ENCODE measurements around the gene WFDC9. TPM values are rescaled to one million over a fixed set of nuclear protein-coding genes. Genes with fewer than 3 reads are reported as not detected.
"Not testable (repeated sequence)": the region's sequence is repeated elsewhere in the genome, so short reads cannot be mapped to it uniquely, and the experiment has no call there.

The WFDC9 gene
- total RNA-seq = not detected

- no peak within 1 kb of the TSS for H3K4me3 Mint-ChIP-seq
- DNase-seq (no peak), ATAC-seq (no peak)
- H3K4me1 Mint-ChIP-seq (ENCODE audit: low read depth) = peaks cover 3% of the 10 kb centered on the region
- intact Hi-C loops (cut with micrococcal nuclease) = no loop called here
- CTCF ChIA-PET = interaction anchor here (7.7 kb wide), 1 partner anchor 139 kb away, joined by 66 read pairs; no protein-coding TSS in a partner anchor
- no peak within 1 kb of the TSS for H3K27ac Mint-ChIP-seq
- POLR2A ChIA-PET = no interaction called here
- no peaks in the 10 kb centered on the region for H3K9me3 Mint-ChIP-seq
- peaks cover 24% of the 10 kb centered on the region for H3K27me3 Mint-ChIP-seq
- TF ChIP-seq CTCF (IDR thresholded peaks at IDR 0.05) = no peak
- H3K36me3 Mint-ChIP-seq (ENCODE audit: low read depth) = no peaks in the 10 kb centered on the region
Observed at GRCh38 chr20:45631184-45631583, at the start of gene WFDC9. Gene WFDC9, minus strand, starts transcription at chr20:45631284. Its CDS starts 21,103 bp downstream, at chr20:45610181.

- intact Hi-C loops (cut with micrococcal nuclease) = no loop called here
- DNase-seq (no peak), ATAC-seq (no peak)
- peaks cover 3% of the 10 kb centered on the region for H3K36me3 Mint-ChIP-seq (ENCODE audit: low read depth)
- ChIA-PET POLR2A (no interaction called here), CTCF (no interaction called here)
- H3K4me3 Mint-ChIP-seq = no peak overlapping the region
- no peaks in the 10 kb centered on the region for H3K4me1 Mint-ChIP-seq (ENCODE audit: low read depth)
- no peak for TF ChIP-seq CTCF (IDR thresholded peaks at IDR 0.05)
- no peak overlapping the region for H3K27ac Mint-ChIP-seq
- peaks cover 31% of the 10 kb centered on the region for H3K9me3 Mint-ChIP-seq
- peaks cover 16% of the 10 kb centered on the region for H3K27me3 Mint-ChIP-seq
Observed at GRCh38 chr20:45679650-45680049, 48.6 kb upstream of the WFDC9 start.

- ChIA-PET POLR2A (no interaction called here), CTCF (interaction anchor here (1.5 kb wide), 1 partner anchor 98 kb away, joined by 5 read pairs; no protein-coding TSS in a partner anchor)
- H3K4me3 Mint-ChIP-seq = no peak overlapping the region
- peaks cover 12% of the 10 kb centered on the region for H3K9me3 Mint-ChIP-seq
- intact Hi-C loops (cut with micrococcal nuclease) = no loop called here
- H3K36me3 Mint-ChIP-seq (ENCODE audit: low read depth) = no peaks in the 10 kb centered on the region
- no peak overlapping the region for H3K27ac Mint-ChIP-seq
- DNase-seq (no peak), ATAC-seq (no peak)
- peaks cover 30% of the 10 kb centered on the region for H3K27me3 Mint-ChIP-seq
- no peak for TF ChIP-seq CTCF (IDR thresholded peaks at IDR 0.05)
- no peaks in the 10 kb centered on the region for H3K4me1 Mint-ChIP-seq (ENCODE audit: low read depth)
Observed at GRCh38 chr20:45672765-45673164, 41.7 kb upstream of the WFDC9 start.

- no peak for TF ChIP-seq CTCF (IDR thresholded peaks at IDR 0.05)
- Mint-ChIP-seq H3K9me3 (no peaks in the 10 kb centered on the region), H3K27ac (no peak within 1 kb of the TSS), H3K36me3 (ENCODE audit: low read depth) (no peaks in the 10 kb centered on the region), H3K4me1 (ENCODE audit: low read depth) (no peaks in the 10 kb centered on the region), H3K4me3 (no peak within 1 kb of the TSS), H3K27me3 (peaks cover 20% of the 10 kb centered on the region)
- intact Hi-C loops (cut with micrococcal nuclease) = no loop called here
- DNase-seq = no peak
- POLR2A ChIA-PET = no interaction called here
- CTCF ChIA-PET = no interaction called here
- no peak for ATAC-seq
Observed at GRCh38 chr20:45670139-45670538, 39.1 kb upstream of the WFDC9 start, which contains the start of gene WFDC11. Gene WFDC11, minus strand, starts transcription at chr20:45670239. Its CDS starts 19,639 bp downstream, at chr20:45650600.

GRCh38 chr20:45657038-45657437 is 26.0 kb upstream of the WFDC9 start:
- DNase-seq; H3K36me3 Mint-ChIP-seq (ENCODE audit: low read depth); intact Hi-C loops (cut with micrococcal nuclease); H3K9me3 Mint-ChIP-seq; POLR2A ChIA-PET; H3K27ac Mint-ChIP-seq; CTCF ChIA-PET; H3K4me1 Mint-ChIP-seq (ENCODE audit: low read depth); H3K27me3 Mint-ChIP-seq; ATAC-seq; H3K4me3 Mint-ChIP-seq: not testable (repeated sequence)

- ATAC-seq; intact Hi-C loops (cut with micrococcal nuclease); CTCF ChIA-PET; H3K27ac Mint-ChIP-seq; H3K4me3 Mint-ChIP-seq; H3K36me3 Mint-ChIP-seq (ENCODE audit: low read depth); DNase-seq; POLR2A ChIA-PET; H3K9me3 Mint-ChIP-seq; H3K4me1 Mint-ChIP-seq (ENCODE audit: low read depth): not testable (repeated sequence)
- H3K27me3 Mint-ChIP-seq = peaks cover 12% of the 10 kb centered on the region
Observed at GRCh38 chr20:45651726-45652125, 20.6 kb upstream of the WFDC9 start.
